ENCODE data around the gene TOB1. TPM values are rescaled to one million over a fixed set of nuclear protein-coding genes. Genes with fewer than 3 reads are reported as not detected.

TOB1 gene
- total RNA-seq: 10 to 100 TPM; 26.7 to 34.4 (median 31.0) TPM

GRCh38 chr17:50866261-50866949 is at the start of gene TOB1:
Gene TOB1 (minus strand): TSS chr17:50866354. CDS start chr17:50864017, 2,337 bp downstream.
- peak within 1 kb of the TSS; percentile 82 to 99 (median 98) for H3K4me3 ChIP-seq
- peaks cover 0 to 16% (median 9%) of the 10 kb centered on the region in 4 donors for H3K36me3 ChIP-seq
- H3K27me3 ChIP-seq: no peaks in the 10 kb centered on the region
- intact Hi-C loops (cut with DNase I): loop anchor here (1.0 to 10.0 kb wide), 2 partner anchors 84 to 258 kb away; partner anchors contain the start of gene SPAG9
- whole genome bisulfite sequencing: under 1% methylated on average over 34 of the region's 75 CpGs
- TF ChIP-seq POLR2A (IDR thresholded peaks at IDR 0.05; ENCODE audit: low read depth): peak; percentile 100
- peak; percentile 42 for TF ChIP-seq EP300 (IDR thresholded peaks at IDR 0.05)
- TF ChIP-seq POLR2AphosphoS5 (IDR thresholded peaks at IDR 0.05): peak; percentile 99 to 100
- peak in 1 of 3 experiments; percentile 12 for TF ChIP-seq CTCF (IDR thresholded peaks at IDR 0.05)
- H3K4me1 ChIP-seq: peaks cover 19 to 50% (median 42%) of the 10 kb centered on the region in 4 donors
- DNase-seq (ENCODE audit: extremely low spot score): peak; percentile 100
- peak within 1 kb of the TSS; percentile 99 to 100 (median 100) for H3K27ac ChIP-seq (replicated peaks in 1 of 4)
- H3K9me3 ChIP-seq: no peaks in the 10 kb centered on the region

GRCh38 chr17:50914505-50915063 is 48.4 kb upstream of the TOB1 start:
- no peak for DNase-seq (ENCODE audit: extremely low spot score)
- WGBS: 92% methylated on average over 10 of the region's 11 CpGs
- H3K9me3 ChIP-seq: no peaks in the 10 kb centered on the region
- H3K27me3 ChIP-seq: no peaks in the 10 kb centered on the region
- TF ChIP-seq EP300 (IDR thresholded peaks at IDR 0.05) (no peak), POLR2A (IDR thresholded peaks at IDR 0.05; ENCODE audit: low read depth) (no peak), CTCF (IDR thresholded peaks at IDR 0.05) (no peak), POLR2AphosphoS5 (IDR thresholded peaks at IDR 0.05) (no peak)
- peaks cover 23 to 58% (median 48%) of the 10 kb centered on the region in 4 donors for H3K4me1 ChIP-seq
- no peak overlapping the region for H3K4me3 ChIP-seq
- H3K36me3 ChIP-seq: no peaks in the 10 kb centered on the region
- intact Hi-C loops (cut with DNase I): no loop called here
- H3K27ac ChIP-seq (replicated peaks in 1 of 4): peak overlapping the region in 3 of 4 donors; percentile 7 to 20 (median 16)

- H3K9me3 ChIP-seq: no peaks in the 10 kb centered on the region
- no peak overlapping the region for H3K27ac ChIP-seq (replicated peaks in 1 of 4)
- 80% methylated on average over 2 of the region's 2 CpGs for WGBS
- no peak overlapping the region for H3K4me3 ChIP-seq
- no peaks in the 10 kb centered on the region for H3K27me3 ChIP-seq
- peaks cover 18 to 52% (median 42%) of the 10 kb centered on the region in 4 donors for H3K4me1 ChIP-seq
- no peaks in the 10 kb centered on the region for H3K36me3 ChIP-seq
- DNase-seq (ENCODE audit: extremely low spot score): no peak
- intact Hi-C loops (cut with DNase I): no loop called here
- TF ChIP-seq POLR2AphosphoS5 (IDR thresholded peaks at IDR 0.05) (no peak), CTCF (IDR thresholded peaks at IDR 0.05) (no peak), EP300 (IDR thresholded peaks at IDR 0.05) (no peak), POLR2A (IDR thresholded peaks at IDR 0.05; ENCODE audit: low read depth) (no peak)
Observed at GRCh38 chr17:50913120-50913519, 47.0 kb upstream of the TOB1 start.

GRCh38 chr17:50911890-50912289 is 45.7 kb upstream of the TOB1 start:
- Histone ChIP-seq H3K27me3 (no peaks in the 10 kb centered on the region), H3K9me3 (no peaks in the 10 kb centered on the region), H3K4me1 (peaks cover 18 to 40% (median 36%) of the 10 kb centered on the region in 4 donors), H3K36me3 (no peaks in the 10 kb centered on the region), H3K4me3 (no peak overlapping the region), H3K27ac (replicated peaks in 1 of 4) (no peak overlapping the region)
- intact Hi-C loops (cut with DNase I): no loop called here
- 90% methylated on average over 2 of the region's 4 CpGs for WGBS
- no peak for TF ChIP-seq POLR2AphosphoS5 (IDR thresholded peaks at IDR 0.05)
- no peak for DNase-seq (ENCODE audit: extremely low spot score)

GRCh38 chr17:50911450-50911849 is 45.3 kb upstream of the TOB1 start:
- H3K4me1 ChIP-seq: peaks cover 18 to 40% (median 38%) of the 10 kb centered on the region in 4 donors
- TF ChIP-seq CTCF (IDR thresholded peaks at IDR 0.05): no peak
- TF ChIP-seq POLR2AphosphoS5 (IDR thresholded peaks at IDR 0.05): no peak
- no peak for TF ChIP-seq EP300 (IDR thresholded peaks at IDR 0.05)
- TF ChIP-seq POLR2A (IDR thresholded peaks at IDR 0.05; ENCODE audit: low read depth): no peak
- 79% methylated on average over 6 of the region's 6 CpGs for WGBS
- intact Hi-C loops (cut with DNase I): no loop called here
- H3K27me3 ChIP-seq: no peaks in the 10 kb centered on the region
- no peaks in the 10 kb centered on the region for H3K9me3 ChIP-seq
- DNase-seq (ENCODE audit: extremely low spot score): no peak
- H3K4me3 ChIP-seq: no peak overlapping the region
- peak overlapping the region in 1 of 4 donors; percentile 72 for H3K27ac ChIP-seq (replicated peaks in 1 of 4)
- no peaks in the 10 kb centered on the region for H3K36me3 ChIP-seq
